ENCODE results near the gene TMEM217.

TMEM217 gene

DNA sequence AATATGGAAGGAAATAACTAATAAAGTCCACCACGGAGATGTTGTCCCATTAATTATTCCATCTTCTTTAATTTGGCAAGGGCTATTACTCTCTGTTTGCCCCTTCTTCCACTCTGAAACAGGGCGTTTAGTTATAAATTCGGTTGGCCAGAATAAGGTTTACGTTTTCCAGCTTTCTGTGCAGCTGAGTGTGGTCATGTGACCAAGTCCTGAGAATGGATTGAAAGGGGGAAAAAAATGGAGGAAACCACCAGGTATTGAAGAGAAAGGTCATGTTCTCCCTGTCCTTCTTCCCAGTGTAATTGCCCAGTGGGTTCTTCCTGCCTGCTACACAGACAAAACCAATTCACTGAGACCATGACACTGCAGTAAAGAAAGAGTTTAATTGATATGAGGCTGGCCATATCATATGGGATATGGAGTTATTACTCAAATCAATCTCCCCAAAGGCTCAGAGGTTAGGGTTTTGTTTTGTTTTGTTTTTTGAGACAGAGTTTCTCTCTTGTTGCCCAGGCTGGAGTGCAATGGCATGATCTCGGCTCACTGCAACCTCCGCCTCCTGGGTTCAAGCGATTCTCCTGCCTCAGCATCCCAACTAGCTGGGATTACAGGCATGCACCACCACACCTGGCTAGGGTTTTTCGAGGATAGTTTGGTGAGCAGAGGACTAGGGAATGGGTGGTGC is 14.7 kb downstream of the TMEM217 start:
- no peak for DNase-seq

GRCh38 chr6:37242429-37243052 is 15.4 kb downstream of the TMEM217 start:
- DNase-seq = no peak

- no peak for DNase-seq
These were observed 16.0 kb downstream of the TMEM217 start for GRCh38 chr6:37241775-37242428.

DNA sequence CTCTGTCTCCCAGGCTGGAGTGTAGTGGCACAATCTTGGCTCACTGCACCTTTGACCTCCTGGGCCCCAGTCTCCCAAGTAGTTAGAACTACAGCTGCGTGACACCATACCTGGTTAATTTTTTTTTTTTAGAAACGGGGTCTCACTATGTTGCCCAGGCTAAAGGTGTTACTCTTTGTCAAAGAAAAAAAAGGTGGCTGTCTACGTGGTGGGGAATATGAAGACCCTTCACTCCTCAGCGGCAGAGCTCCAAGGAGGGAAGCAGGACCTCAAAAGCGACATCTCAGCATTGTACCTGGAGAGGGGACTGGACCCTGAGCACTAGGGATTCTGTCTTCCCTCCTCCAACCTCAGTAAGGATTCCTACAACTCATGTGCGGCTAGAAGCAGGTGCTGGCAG is 16.8 kb downstream of the TMEM217 start:
- DNase-seq = no peak

DNA sequence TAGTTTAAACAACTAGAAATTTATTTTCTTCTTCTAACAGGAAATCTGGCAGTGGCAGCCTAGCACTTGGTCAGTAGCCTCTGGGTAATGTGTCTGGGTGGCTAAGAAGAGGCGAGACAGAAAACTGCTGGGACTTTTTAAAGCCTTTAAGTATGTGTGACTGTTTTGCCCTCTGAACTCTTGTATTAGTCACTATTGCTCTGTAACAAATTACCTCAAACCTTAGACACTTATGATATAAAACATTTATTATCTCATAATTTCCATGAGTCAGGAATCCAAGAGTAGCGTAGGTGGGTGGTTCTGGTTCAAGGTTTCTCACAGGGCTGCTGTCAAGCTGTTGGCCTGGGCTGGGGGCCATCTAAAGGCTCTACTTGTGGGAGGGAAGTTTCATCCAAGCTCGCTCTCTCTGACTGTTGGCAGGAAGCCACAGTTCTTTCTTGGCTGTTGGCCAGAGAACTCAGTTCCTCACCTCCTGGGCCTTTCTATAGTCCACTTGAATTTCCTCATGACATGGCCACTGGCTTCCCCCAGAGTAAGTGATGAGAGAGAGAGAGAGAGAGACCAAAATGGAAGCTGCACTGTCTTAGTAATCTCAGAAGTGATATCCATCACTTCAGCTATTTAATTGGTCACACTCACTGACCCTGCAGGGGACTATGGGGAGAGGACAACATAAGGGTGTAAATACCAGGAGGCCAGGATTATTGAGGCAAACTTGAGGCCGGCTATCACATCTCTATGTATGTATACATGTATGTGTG is 17.8 kb downstream of the TMEM217 start:
- peak; percentile 60 for DNase-seq

DNA sequence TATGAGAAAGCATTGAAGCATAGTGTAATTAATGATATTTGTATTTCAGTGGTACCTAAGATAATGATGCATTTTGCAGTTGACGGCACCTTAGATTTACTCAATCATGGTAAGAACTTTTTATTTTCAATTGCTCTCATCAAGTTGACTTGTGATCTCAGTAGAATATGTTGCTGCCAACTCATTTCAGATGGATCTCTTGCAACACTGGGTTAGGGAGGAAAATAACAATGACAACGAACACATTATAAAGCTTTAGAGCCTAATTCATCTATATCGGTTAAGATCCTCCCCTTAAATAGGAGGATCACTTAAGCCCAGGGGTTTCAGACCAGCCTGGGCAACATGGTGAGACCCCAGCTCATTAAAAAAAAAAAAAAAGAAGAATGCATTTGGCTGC is 18.4 kb downstream of the TMEM217 start:
- DNase-seq = no peak

GRCh38 chr6:37238381-37238780 is 19.6 kb downstream of the TMEM217 start:
- DNase-seq = no peak

- no peak for DNase-seq
These were observed 20.2 kb downstream of the TMEM217 start for GRCh38 chr6:37237789-37238188.

GRCh38 chr6:37236921-37237320 is 21.0 kb downstream of the TMEM217 start:
- DNase-seq = no peak

DNA sequence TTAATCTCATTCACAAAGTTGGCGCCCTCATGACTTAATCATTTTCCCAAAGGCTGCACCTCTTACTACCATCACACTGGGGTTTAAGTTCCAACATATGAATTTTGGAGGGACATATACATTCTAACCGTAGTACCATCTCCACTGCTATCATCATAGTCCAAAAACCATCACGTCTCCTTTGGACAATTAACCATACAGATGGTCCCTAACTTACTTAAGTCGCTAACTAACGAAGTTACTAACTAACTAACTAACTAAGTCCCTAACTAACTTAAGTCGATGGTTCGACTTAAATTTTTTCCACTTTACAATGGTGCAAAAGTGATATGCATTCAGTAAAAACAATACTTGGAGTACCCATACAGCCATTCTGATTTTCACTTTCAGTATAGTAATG is 24.4 kb downstream of the TMEM217 start:
- no peak for DNase-seq

GRCh38 chr6:37232430-37233017 is 25.4 kb downstream of the TMEM217 start:
- no peak for DNase-seq

GRCh38 chr6:37230104-37230503 is 27.8 kb downstream of the TMEM217 start:
- DNase-seq = no peak

- DNase-seq = no peak
These were observed 32.4 kb downstream of the TMEM217 start for GRCh38 chr6:37225350-37226169.

GRCh38 chr6:37222992-37223391 is 35.0 kb downstream of the TMEM217 start:
- DNase-seq = no peak

DNA sequence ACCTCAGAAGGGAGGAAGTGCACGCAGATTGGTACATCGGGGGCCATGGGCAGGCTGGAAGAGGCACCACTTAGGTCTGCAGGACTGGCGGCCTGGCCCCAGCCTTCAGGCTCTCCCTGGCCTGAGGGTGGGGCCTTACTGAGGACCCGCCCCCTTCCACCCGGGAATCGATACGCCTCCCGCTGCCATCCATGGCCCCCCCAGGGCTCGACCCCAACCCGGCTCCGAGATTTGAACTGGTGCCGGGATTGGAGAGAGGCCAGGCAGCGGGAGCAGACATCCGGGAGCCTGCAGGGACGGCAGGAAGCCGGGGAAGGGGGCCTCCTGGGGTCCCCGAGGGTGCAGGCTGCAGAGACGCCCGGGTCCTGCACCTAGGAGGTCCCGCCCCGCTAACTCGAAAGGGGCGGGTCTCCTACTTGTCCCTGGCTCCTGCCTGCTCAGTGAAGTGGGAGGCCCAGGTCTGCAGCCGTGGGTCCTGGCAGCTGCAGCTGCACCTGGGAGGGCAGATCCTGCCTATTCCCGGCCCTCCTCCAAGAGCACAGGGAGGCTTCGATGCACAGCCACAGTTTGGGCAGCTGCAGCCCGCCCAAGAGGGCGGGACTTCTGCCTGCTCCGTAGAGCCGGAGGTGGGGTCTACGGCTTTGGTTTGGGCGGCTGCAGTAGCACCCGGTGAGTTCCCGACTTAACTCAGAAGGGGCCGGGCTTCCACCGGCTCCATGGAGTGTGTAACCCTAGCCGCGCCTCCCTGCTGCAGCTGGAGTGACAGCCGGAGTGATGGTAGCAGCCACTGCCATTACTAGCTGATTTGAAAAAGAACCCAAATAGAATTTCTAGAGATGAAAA is 35.6 kb downstream of the TMEM217 start:
- peak; percentile 33 for DNase-seq

- DNase-seq = no peak
These were observed 36.3 kb downstream of the TMEM217 start for GRCh38 chr6:37221585-37222124.

- no peak for DNase-seq
These were observed 39.4 kb downstream of the TMEM217 start for GRCh38 chr6:37218511-37218910.

DNA sequence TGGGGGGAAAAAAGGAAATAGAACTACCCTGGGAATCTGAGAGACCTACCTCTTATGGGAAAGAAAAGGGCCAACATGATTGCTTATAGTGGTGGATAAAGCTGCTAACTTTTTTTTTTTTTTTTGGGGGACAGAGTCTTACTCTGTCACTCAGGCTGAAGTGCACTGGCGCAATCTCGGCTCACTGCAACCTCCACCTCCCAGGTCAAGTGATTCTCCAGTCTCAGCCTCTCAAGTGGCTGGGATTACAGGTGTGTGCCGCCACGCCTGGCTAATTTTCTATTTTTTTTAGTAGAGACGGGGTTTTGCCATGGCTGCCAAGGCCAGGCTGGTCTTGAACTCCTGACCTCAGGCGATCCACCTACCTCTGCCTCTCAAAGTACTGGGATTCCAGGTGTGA is 39.9 kb downstream of the TMEM217 start:
- DNase-seq = no peak

DNA sequence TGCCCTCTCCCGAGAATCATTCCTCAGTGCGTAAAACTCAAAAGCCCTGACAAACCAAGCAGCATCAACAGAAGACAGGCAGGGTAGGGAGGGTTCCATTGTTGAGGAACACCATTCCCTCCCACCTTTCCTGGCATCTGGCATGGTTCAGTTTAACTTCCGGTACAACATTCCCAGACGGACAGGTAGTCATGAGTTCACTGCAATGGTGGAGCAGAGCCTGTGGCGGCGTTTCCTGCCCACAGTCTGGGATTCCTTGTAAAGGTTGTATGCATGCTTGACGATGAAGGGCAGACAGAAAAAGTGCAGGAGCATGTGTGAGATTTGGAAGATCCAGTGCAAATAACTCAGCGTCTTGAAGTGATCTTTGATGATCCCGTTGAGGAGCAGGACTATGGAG is 45.7 kb downstream of the TMEM217 start:
- no peak for DNase-seq

- peak; percentile 83 for DNase-seq
These were observed 47.5 kb downstream of the TMEM217 start for GRCh38 chr6:37210313-37210968.
